K562 (cell line): ENCODE results near the gene ANO9. TPM values are rescaled to one million over a fixed set of nuclear protein-coding genes. Genes with fewer than 3 reads are reported as not detected.

Experiments
- ATAC-seq: fragments of 200-7000 bp; cut with Tn5 transposase; 3 replicates; pipeline ENCODE4 v1.9.1; 2020; ENCODE audit warnings: moderate library complexity
- BruUV-seq: library from RNA; stranded (reverse); fragments of 400-500 nt; replicated peaks from 2 replicates; lab custom pipeline; 2021; lab: Mats Ljungman, UMichigan
- CTCF ChIA-PET: fragments of 300-600 bp; formaldehyde crosslinking; extraction: SDS; loops from one replicate; lab custom pipeline; 2021; ENCODE audit warnings: low intra/inter-chr PET ratio; lab: Yijun Ruan, JAX
- POLR2A ChIA-PET: fragments of 300-600, 350-650 bp; sonication (Branson Sonifier 250); formaldehyde crosslinking; extraction: SDS; loops from one replicate; lab custom pipeline; 2021; ENCODE audit warnings: antibody characterized with exemption, inconsistent platforms; lab: Yijun Ruan, JAX
- DNase-seq, 4 experiments: peaks; one replicate each; pipeline versions ENCODE4 v3.0.0 to v3.0.0-alpha.2; 2011 to 2018; ENCODE audit warnings: low spot score in 3 of 4, mixed read lengths in 3 of 4; ENCODE audit errors: extremely low read depth in 1 of 4
- FAIRE-seq: peaks from 2 replicates; lab custom pipeline; 2011; peaks lifted over from hg19 to GRCh38; lab: Jason Lieb, UNC
- H2AFZ ChIP-seq: 2 replicates; pipeline ENCODE4 v1.6.0; 2011; ENCODE audit warnings: low read depth, low read length, control low read depth, inconsistent platforms
- H3K27ac ChIP-seq: fragments of 200-600 bp; 3 replicates; pipeline ENCODE4 v1.8.0; 2011; ENCODE audit warnings: low read depth, mild to moderate bottlenecking, control low read depth, inconsistent platforms, low read length, moderate library complexity, mixed read lengths; ENCODE audit errors: extremely low read depth
- H3K27me3 ChIP-seq, 2 experiments: fragments of 300-600 bp in 1 of 2; 2 replicates in 1 of 2; 3 replicates in 1 of 2; pipeline versions ENCODE4 v1.6.0 to v1.8.0; 2011; ENCODE audit warnings: inconsistent platforms in 2 of 2, low read length in 2 of 2, mild to moderate bottlenecking in 1 of 2, mixed read lengths in 1 of 2, moderate library complexity in 1 of 2; ENCODE audit not compliant: control insufficient read depth in 2 of 2, insufficient read depth in 2 of 2
- H3K36me3 ChIP-seq: fragments of 300-600 bp; 3 replicates; pipeline ENCODE4 v1.8.0; 2011; ENCODE audit warnings: mild to moderate bottlenecking, low read length, inconsistent platforms; ENCODE audit not compliant: control insufficient read depth, insufficient read depth
- H3K4me1 ChIP-seq, 2 experiments: fragments of 200-600 bp in 1 of 2; replicated peaks in 1 of 2; 2 replicates in 1 of 2; 3 replicates in 1 of 2; pipeline versions ENCODE4 v1.5.1 to v1.8.0; 2011; ENCODE audit warnings: inconsistent platforms in 2 of 2, low read length in 2 of 2, mild to moderate bottlenecking in 1 of 2, mixed read lengths in 1 of 2, moderate library complexity in 1 of 2; ENCODE audit not compliant: control insufficient read depth in 2 of 2, insufficient read depth in 2 of 2
- H3K4me2 ChIP-seq: 2 replicates; pipeline ENCODE4 v1.6.1; 2011; ENCODE audit warnings: low read length, control low read depth, inconsistent platforms, mixed read lengths; ENCODE audit not compliant: insufficient read depth
- H3K4me3 ChIP-seq: fragments of 200-600 bp; sonication (generic), shearing (Covaris generic); 2 replicates; pipeline ENCODE4 v1.5.1; 2016; ENCODE audit warnings: control low read depth, inconsistent platforms
- H3K79me2 ChIP-seq: fragments of 200-600 bp; 3 replicates; pipeline ENCODE4 v1.8.0; 2011; ENCODE audit warnings: low read length, inconsistent platforms; ENCODE audit not compliant: control insufficient read depth, insufficient read depth
- H3K9ac ChIP-seq, 2 experiments: 2 replicates each; pipeline versions ENCODE4 v1.6.0 to v1.6.1; 2011; ENCODE audit warnings: low read depth in 2 of 2, low read length in 2 of 2, control low read depth in 1 of 2, inconsistent platforms in 1 of 2, mild to moderate bottlenecking in 1 of 2, mixed read lengths in 1 of 2; ENCODE audit not compliant: insufficient read depth in 1 of 2
- H3K9me1 ChIP-seq: one replicate; pipeline ENCODE4 v1.6.0; 2011; ENCODE audit warnings: inconsistent platforms, mild to moderate bottlenecking, low read length, moderate library complexity; ENCODE audit not compliant: control insufficient read depth, insufficient read depth
- H3K9me3 ChIP-seq: replicated peaks from 2 replicates; pipeline ENCODE4 v1.5.1; 2011; ENCODE audit warnings: low read depth, low read length, inconsistent platforms; ENCODE audit not compliant: control insufficient read depth, insufficient read depth
- H4K20me1 ChIP-seq: replicated peaks from 2 replicates; pipeline ENCODE4 v1.6.1; 2011; ENCODE audit warnings: low read length, inconsistent platforms, mixed read lengths; ENCODE audit not compliant: control insufficient read depth, insufficient read depth
- E2F6 ChIP-seq, 2 experiments: IDR thresholded peaks; 2 replicates each; pipeline ENCODE4 v1.6.1; 2011; ENCODE audit warnings: borderline replicate concordance in 1 of 2, control low read depth in 1 of 2, low read depth in 1 of 2, low read length in 1 of 2, mild to moderate bottlenecking in 1 of 2, mixed read lengths in 1 of 2, moderate library complexity in 1 of 2; ENCODE audit not compliant: insufficient read depth in 1 of 2, insufficient read length in 1 of 2, poor library complexity in 1 of 2, severe bottlenecking in 1 of 2; ENCODE audit errors: extremely low read depth in 1 of 2
- REST ChIP-seq, 2 experiments: fragments of 450-650 bp; formaldehyde crosslinking in 1 of 2; IDR thresholded peaks; 2 replicates each; pipeline versions ENCODE4 v1.4.0 to v1.6.1; 2014 to 2020; ENCODE audit warnings: mild to moderate bottlenecking in 2 of 2, borderline replicate concordance in 1 of 2, low read depth in 1 of 2
- SP1 ChIP-seq: sonication (generic); formaldehyde crosslinking; IDR thresholded peaks from 2 replicates; pipeline ENCODE4 v1.8.1; 2022; ENCODE audit warnings: mild to moderate bottlenecking, missing genetic modification reagents
- TFAP4 ChIP-seq: sonication (generic); formaldehyde crosslinking; IDR thresholded peaks from 2 replicates; pipeline ENCODE4 v1.8.0; 2022; ENCODE audit warnings: missing genetic modification reagents, mild to moderate bottlenecking, moderate library complexity, borderline replicate concordance
- ZBTB7A ChIP-seq: IDR thresholded peaks from 2 replicates; pipeline ENCODE4 v1.6.1; 2011; ENCODE audit warnings: low read depth, mild to moderate bottlenecking, low read length, moderate library complexity, borderline replicate concordance; ENCODE audit not compliant: control insufficient read depth
- ZNF511 ChIP-seq: sonication (generic); formaldehyde crosslinking; IDR thresholded peaks from 2 replicates; pipeline ENCODE4 v1.8.0; 2022; ENCODE audit warnings: mild to moderate bottlenecking, missing genetic modification reagents
- WGBS: fragments of 100-300 bp; shearing (Covaris generic); methylation state at CpG from one replicate; pipeline ENCODE4 v1.1.6; 2016; ENCODE audit warnings: low coverage, mixed read lengths; ENCODE audit not compliant: insufficient coverage; ENCODE audit errors: missing lambda C conversion rate; 5-methylcytosine and 5-hydroxymethylcytosine counted together
- in situ Hi-C: fragments of 300-500 bp; cut with MboI; formaldehyde crosslinking; loops from 4 replicates; pipeline ENCODE4 v1.15.0; 2018; ENCODE audit warnings: inconsistent platforms, mixed read lengths
- intact Hi-C: fragments of 100-400 bp; cut with micrococcal nuclease; formaldehyde crosslinking; loops from 2 replicates; pipeline ENCODE4 v1.14.2; 2022
- polyA plus RNA-seq, 8 experiments: library from polyadenylated mRNA; depleted of rRNA in 4 of 8; stranded (reverse) in 5 of 8; unstranded in 3 of 8; fragments of >200 nt; fragmentation: Nextera tagmentation in 2 of 8; fragmentation: Illumina TruSeq in 1 of 8; extraction: Ambion mirVana in 2 of 8; extraction: Trizol in 1 of 8; gene quantifications; 2 replicates each; pipeline versions ENCODE4 v1.2.1 to v1.2.3, GENCODE V29; 2011 to 2014; ENCODE audit warnings: inconsistent platforms in 1 of 8, missing spikeins in 1 of 8
- total RNA-seq, 7 experiments: library from RNA; depleted of rRNA in 6 of 7; stranded (reverse); fragments of >200 nt in 6 of 7; fragmentation: Illumina TruSeq in 2 of 7; extraction: Trizol in 2 of 7; gene quantifications; 2 replicates each; pipeline versions ENCODE4 v1.2.1 to v1.2.3, GENCODE V29; 2011 to 2021; ENCODE audit warnings: low replicate concordance in 1 of 7

The ANO9 gene
- total and polyA plus RNA-seq, 9 of the 15 experiments (the other 6 are each of a cell fraction or from before 2014, with no cell fraction given), result 0.20 to 14.5 (median 4.5) TPM

- WGBS, result 17% methylated on average over 21 of the region's 61 CpGs
- peak overlapping the region; percentile 23; the same call in 1 of the 2 replicates for H3K4me3 ChIP-seq
These were observed 73.1 kb downstream of the ANO9 start for GRCh38 chr11:368414-369335.

More at GRCh38 chr11:368414-369335, 73.1 kb downstream of the ANO9 start:
- Histone ChIP-seq H3K9me3 (peaks cover 5% of the 10 kb centered on the region), H4K20me1 (no peaks in the 10 kb centered on the region), H2AFZ (peak overlapping the region; percentile 83), H3K36me3 (peaks cover 19% of the 10 kb centered on the region; the same call in 2 of the 3 replicates), H3K9me1 (no peaks in the 10 kb centered on the region), H3K27me3 (peaks cover 0 to 4% of the 10 kb centered on the region in 2 experiments; a peak in 2 of 5 replicates), H3K79me2 (peaks cover 10% of the 10 kb centered on the region), H3K4me1 (peaks cover 10 to 60% of the 10 kb centered on the region in 2 experiments), H3K4me2 (peak overlapping the region; percentile 76), H3K27ac (no peak overlapping the region; the same call in 2 of the 3 replicates), H3K9ac (peak overlapping the region; percentile 41 to 86; a peak in 3 of 4 replicates)
- ATAC-seq (peak; percentile 50), FAIRE-seq (no peak), DNase-seq (peak in 3 of 4 experiments; percentile 37 to 83 (median 82))
- intact Hi-C loops, result no loop called here
- in situ Hi-C loops, result loop anchor here (10.0 kb wide), 1 partner anchor 154 kb away; no protein-coding TSS in a partner anchor
- TF ChIP-seq TFAP4 (CRISPR knock-in tag) (peak; percentile 56; the same call in 1 of the 2 replicates), SP1 (CRISPR knock-in tag) (peak; percentile 26; the same call in 1 of the 2 replicates), ZNF511 (CRISPR knock-in tag) (no peak), REST (IDR thresholded peaks at IDR 0.05; ENCODE audit: borderline replicate concordance) (peak; percentile 50), REST (CRISPR knock-in tag; IDR thresholded peaks at IDR 0.05; ENCODE audit: low read depth) (no peak), E2F6 (IDR thresholded peaks at IDR 0.05; ENCODE audit: borderline replicate concordance in 1 of 2, extremely low read depth in 1 of 2, insufficient read depth in 1 of 2, insufficient read length in 1 of 2, low read depth in 1 of 2, low read length in 1 of 2, poor library complexity in 1 of 2, severe bottlenecking in 1 of 2) (peak in 1 of 2 experiments; percentile 5), ZBTB7A (peak; percentile 13; the same call in 1 of the 2 replicates)
- POLR2A ChIA-PET, result interaction anchor here (0.5 to 0.6 kb wide), 2 partner anchors 29 to 297 kb away, joined by 3 read pairs; no protein-coding TSS in a partner anchor
- no TSS peak for BruUV-seq
- CTCF ChIA-PET, result no interaction called here
